ENCODE measurements around the gene PPM1H.

DNA sequence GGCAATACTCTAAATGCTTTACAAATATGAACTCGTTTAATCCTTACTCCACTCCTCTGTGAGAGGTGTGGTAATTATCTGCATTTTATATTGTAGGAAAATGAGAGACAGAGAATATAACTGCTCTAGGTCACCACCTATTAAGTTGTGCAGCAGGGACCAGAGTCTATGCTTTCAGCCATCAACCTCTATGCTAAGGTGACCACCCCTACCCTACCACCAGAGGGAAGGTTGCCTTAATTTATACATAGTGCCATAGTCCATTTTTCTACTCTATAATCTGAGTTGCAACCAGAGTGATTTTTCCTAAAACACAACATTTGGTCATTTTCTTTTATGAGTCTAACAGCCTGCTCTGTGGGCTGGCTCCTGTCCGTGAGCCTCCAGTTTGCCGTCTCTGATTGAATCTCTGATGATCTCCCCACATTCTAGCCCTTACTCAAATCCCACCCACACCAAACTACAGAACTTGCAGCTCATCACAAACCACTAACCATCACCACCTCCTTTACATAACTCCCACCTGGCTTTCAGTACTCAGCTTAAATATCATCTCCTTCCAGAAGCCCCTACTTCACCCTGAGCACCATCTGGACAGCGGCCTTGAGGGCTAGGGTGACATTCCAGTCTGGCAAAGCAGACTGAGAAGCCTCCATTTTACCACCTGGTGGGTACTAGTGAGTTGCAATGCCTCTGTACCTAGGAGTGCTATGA lies 126.6 kb downstream of the PPM1H start:
- TF ChIP-seq NR2F2 (IDR thresholded peaks at IDR 0.05), result no peak
- no peak for TF ChIP-seq RAD21 (IDR thresholded peaks at IDR 0.05)
- no peak for TF ChIP-seq JUND (IDR thresholded peaks at IDR 0.05)
- TF ChIP-seq, protein P1, sequence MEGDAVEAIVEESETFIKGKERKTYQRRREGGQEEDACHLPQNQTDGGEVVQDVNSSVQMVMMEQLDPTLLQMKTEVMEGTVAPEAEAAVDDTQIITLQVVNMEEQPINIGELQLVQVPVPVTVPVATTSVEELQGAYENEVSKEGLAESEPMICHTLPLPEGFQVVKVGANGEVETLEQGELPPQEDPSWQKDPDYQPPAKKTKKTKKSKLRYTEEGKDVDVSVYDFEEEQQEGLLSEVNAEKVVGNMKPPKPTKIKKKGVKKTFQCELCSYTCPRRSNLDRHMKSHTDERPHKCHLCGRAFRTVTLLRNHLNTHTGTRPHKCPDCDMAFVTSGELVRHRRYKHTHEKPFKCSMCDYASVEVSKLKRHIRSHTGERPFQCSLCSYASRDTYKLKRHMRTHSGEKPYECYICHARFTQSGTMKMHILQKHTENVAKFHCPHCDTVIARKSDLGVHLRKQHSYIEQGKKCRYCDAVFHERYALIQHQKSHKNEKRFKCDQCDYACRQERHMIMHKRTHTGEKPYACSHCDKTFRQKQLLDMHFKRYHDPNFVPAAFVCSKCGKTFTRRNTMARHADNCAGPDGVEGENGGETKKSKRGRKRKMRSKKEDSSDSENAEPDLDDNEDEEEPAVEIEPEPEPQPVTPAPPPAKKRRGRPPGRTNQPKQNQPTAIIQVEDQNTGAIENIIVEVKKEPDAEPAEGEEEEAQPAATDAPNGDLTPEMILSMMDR (IDR thresholded peaks at IDR 0.05; ENCODE audit: low read depth, low read length, missing input control), result no peak
- TF ChIP-seq, protein P2, sequence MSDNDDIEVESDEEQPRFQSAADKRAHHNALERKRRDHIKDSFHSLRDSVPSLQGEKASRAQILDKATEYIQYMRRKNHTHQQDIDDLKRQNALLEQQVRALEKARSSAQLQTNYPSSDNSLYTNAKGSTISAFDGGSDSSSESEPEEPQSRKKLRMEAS (IDR thresholded peaks at IDR 0.05), result no peak
- TF ChIP-seq, protein P3, sequence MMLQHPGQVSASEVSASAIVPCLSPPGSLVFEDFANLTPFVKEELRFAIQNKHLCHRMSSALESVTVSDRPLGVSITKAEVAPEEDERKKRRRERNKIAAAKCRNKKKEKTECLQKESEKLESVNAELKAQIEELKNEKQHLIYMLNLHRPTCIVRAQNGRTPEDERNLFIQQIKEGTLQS (IDR thresholded peaks at IDR 0.05), result no peak
- TF ChIP-seq, protein P4, sequence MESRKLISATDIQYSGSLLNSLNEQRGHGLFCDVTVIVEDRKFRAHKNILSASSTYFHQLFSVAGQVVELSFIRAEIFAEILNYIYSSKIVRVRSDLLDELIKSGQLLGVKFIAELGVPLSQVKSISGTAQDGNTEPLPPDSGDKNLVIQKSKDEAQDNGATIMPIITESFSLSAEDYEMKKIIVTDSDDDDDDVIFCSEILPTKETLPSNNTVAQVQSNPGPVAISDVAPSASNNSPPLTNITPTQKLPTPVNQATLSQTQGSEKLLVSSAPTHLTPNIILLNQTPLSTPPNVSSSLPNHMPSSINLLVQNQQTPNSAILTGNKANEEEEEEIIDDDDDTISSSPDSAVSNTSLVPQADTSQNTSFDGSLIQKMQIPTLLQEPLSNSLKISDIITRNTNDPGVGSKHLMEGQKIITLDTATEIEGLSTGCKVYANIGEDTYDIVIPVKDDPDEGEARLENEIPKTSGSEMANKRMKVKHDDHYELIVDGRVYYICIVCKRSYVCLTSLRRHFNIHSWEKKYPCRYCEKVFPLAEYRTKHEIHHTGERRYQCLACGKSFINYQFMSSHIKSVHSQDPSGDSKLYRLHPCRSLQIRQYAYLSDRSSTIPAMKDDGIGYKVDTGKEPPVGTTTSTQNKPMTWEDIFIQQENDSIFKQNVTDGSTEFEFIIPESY (IDR thresholded peaks at IDR 0.05), result no peak
- no peak for TF ChIP-seq EGR1 (IDR thresholded peaks at IDR 0.05; ENCODE audit: low read depth in 2 of 2)
- TF ChIP-seq TAF1 (conservative IDR thresholded peaks at IDR 0.05), result no peak
- TF ChIP-seq HNF4A (conservative IDR thresholded peaks at IDR 0.05), result no peak
- no peak for TF ChIP-seq SP1 (IDR thresholded peaks at IDR 0.05)

All from liver (tissue), 3 donors.